Stimulated activated CD4-positive, alpha-beta T cell treated with anti-CD3 and anti-CD28 coated beads, Interleukin-4, amount 100 ng/mL, for 1 hour (primary cell): Measurements from ENCODE around the gene OR5H15.
"Not testable (repeated sequence)": the region's sequence is repeated elsewhere in the genome, so short reads cannot be mapped to it uniquely, and the experiment has no call there.

ENCODE experiments used
- DNase-seq: peaks from one replicate; pipeline ENCODE4 v3.0.0-alpha.2; 2020

The OR5H15 gene

GRCh38 chr3:98166396-98166795, at the start of gene OR5H15:
Gene OR5H15 (plus strand): TSS chr3:98166696. CDS start chr3:98168700, 2,004 bp downstream.
- DNase-seq, result no peak

DNA sequence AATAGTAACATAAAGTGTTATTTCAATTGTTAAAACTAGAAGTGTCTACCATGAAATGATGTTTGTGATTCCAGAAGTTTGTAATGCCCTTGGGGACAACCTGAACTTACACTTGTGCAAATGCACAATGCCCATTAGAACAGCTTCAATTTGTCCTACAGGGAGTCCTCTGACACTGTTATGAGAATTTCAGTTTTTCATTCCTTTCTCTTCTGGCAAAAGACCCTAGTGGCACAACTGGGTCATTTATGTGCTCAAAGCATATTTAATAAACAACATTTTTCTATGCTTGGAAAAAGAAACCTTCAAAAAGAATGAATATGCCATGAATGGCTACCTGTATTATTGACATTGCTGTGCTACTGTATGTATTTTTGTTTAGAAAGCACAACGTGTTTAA, 36.1 kb upstream of the OR5H15 start, which contains the start of gene OR5H1:
Gene OR5H1, plus strand, starts transcription at position 301 of the 400 bp plus-strand sequence. CDS start 1,977 bp downstream, outside the sequence.
- no peak for DNase-seq

DNA sequence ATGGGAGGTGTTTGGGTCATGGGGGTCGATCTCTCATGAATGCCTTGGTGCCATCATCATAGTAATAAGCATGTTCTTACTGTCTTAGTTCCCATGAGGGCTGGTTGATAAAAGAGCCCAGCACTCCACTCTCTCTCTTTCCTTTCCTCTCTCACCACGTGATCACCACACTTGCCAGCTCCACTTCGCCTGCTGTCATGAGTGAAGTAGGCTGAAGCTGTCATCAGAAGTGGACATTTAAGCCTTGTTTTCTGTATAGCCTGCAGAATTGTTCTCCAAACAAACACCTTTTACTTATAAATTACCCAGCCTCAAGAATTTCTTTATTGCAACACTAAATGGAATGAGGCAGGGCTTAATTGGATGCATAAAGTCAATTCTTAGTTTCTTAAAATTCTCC, 29.9 kb upstream of the OR5H15 start:
- DNase-seq, result no peak

DNA sequence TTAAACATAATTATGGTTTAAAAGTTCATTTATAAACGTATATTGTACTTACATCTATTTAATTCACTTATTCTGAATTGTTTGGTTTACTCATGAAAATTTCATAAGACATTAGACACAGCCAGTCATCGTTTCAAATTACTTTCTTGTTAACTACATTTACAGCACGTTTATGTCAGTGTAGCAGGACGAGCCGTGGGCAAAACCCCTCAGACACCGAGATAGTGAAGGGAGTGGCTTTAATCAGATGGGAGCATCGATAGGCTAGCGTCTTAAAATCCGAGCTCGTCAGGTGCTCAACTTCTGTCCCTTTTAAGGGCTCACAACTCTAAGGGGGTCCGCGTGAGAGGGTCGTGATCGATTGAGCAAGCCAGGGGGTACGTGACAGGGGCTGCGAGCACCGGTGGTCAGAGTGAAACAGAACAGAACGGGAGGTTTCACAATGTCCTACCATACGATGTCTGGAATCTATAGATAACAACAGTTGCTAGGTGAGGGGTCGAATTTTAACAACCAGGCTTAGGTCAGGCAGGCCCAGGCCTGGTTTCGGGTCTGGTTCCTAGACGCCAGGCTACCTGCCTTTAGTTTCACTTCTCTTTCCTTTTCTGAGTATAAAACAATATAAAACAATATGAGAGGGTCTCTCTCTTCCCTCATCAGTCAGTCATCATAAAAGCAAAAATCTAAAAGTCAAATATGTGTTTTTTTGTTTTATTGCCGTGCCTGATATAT, 28.5 kb upstream of the OR5H15 start:
- not testable (repeated sequence) for DNase-seq

DNA sequence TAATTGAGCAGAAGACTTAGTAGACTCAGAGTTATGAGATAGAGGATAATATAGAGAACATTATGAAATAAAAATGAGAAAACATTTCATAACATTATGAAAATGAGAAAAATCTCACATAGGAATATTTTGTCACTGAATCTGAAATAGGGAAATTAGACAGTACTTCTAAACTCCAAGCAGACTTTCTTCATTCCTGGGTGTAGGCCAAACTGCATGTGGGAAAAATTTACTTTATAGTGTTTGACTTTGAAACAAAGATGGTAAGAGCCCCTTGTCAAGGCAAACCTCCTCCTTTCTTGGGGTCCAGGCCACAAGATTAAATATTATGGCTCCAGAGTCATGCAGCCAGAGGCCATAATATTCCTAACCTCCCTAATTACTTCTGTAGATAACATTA, 26.0 kb upstream of the OR5H15 start:
- no peak for DNase-seq

DNA sequence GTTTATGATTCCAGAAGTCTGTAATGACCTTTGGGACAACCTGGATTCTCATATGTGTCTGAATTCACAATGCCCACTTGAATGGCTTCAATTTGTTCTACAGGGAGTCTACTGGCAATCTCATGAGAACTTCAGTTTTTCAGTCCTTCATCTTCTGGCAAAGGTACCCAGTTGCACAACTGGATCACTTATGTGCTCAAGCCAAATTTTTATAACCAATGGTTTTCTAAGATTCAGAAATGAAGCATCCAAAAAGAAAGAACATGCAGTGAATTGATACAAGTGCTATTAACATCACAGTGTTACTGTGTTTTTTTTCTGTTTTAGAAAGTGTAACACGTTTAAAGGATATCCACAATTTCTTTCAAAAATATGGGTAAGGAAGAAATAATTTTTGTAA, 19.3 kb upstream of the OR5H15 start, which contains the start of gene OR5H14:
Gene OR5H14, plus strand, starts transcription at position 301 of the 400 bp plus-strand sequence. CDS start 1,907 bp downstream, outside the sequence.
- no peak for DNase-seq

DNA sequence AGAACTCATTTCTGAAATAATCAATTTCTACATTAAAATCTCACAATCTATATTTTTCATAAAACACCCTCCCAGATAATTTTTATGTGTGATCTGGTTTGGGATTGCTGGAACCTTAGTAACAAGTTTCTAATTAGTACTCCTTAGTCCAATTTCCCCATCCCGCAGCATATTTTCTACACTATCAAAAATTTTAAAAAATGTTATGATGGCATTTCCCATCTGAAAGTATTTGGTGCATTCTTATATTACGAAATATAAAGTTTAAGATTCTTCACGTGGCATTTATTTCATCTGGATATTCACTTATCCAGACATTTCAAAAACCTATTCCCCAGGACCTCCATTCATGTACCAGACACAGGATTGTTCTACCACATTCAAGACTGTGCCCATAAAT, 17.7 kb upstream of the OR5H15 start:
- no peak for DNase-seq

- DNase-seq, result not testable (repeated sequence)
These were observed 17.0 kb upstream of the OR5H15 start for GRCh38 chr3:98149456-98149855.

DNA sequence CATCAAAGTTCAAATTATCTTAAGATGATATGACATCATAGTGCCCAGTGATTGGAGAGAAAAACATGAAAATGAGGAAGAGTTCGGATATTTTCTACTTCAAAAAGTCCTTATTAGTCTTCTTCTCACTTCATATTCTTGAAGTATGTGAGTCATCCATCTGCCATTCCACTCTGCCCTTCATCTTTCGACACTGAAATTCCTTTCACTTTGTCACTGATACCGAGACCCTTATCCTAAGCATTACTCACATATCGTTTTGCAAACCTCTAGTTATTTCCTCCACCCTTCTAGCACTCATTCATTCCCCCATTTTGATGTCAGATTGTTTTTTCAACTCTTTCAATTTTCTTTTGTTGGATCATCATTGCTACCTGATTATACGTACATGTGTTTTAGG, 15.3 kb upstream of the OR5H15 start:
- no peak for DNase-seq

GRCh38 chr3:98171071-98171470, 4.6 kb downstream of the OR5H15 start:
- DNase-seq, result no peak

GRCh38 chr3:98172621-98173020, 6.1 kb downstream of the OR5H15 start:
- DNase-seq, result no peak

DNA sequence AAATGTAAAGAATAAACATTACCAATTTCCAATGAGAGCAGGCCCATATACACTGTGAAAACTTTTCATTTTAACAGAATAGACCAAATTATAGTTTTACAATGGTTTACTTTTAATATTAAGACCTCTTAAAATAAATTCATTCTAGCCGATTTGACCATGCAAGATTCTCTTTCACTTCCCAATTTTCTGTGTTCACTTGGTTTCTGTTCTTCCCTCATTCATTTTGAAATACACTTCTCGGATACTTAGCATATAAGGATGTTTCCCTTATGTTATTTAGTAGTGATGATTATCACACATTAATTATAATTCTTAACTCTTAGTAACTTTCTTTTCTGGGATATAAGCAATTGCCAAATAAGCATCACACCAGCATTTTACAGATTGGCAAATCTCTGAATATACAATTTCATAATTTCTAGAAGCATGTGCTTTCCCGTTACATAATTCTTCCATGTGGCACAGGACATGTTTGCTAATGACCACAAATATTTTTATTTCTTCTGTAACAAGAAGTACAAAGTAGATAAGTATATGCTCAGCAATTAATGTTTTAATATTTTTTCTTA, 13.9 kb downstream of the OR5H15 start:
- no peak for DNase-seq

DNA sequence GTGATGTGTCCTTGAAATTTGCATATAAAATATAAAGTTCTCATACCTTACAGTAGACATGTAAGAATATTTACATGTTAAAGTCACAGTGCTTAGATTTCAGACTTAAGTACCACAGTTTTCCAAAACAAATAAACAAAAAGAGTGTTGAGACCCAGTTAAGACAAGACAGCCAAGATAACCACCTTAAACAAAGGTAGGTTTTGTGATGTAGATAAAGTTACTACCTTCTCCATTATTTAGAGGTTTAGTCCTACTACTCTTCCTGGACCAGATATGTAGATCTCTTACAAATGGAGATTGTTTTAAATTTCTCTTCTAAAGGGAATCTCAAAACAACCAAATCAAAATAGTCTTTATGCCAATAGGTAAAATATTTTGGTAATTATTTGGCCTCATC, 15.7 kb downstream of the OR5H15 start:
- no peak for DNase-seq

DNA sequence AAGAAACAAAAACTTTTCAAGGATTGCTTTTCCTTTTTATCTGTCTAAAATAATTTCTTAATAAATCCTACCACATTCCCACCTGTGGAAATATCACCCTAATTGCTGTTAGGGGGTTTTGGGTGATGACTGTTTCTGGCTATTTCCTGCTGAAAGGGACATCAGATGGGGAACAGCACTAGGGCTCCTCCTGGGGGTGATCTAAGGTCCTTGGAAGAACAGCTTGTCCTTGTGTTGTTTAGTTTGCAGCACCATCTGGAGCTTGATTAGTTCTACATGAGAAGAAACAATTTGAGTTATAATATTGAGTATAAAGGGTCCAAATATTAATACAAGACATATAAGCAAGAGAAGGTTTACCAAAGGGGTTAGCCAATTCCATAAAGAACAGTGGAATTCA, 18.7 kb downstream of the OR5H15 start:
- DNase-seq, result no peak

DNA sequence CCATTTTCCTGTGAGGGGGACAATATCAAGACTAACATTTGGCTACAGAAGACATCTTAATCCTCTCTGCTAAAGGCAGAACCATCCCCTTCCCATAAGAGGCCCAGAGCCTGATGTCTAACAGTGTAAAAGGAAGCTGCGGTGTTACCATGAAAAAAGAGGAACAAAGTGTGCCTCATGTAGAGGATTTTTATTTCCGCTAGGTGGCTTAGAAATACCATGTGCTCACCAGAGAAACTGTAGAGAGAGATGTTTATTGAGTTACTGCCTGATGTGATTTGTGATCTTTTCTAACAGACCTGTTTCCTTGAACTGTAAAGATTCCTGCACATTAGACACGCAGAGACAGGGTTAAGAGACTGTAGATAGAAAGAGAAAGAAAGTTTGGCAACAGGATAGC, 22.0 kb downstream of the OR5H15 start:
- DNase-seq, result no peak

GRCh38 chr3:98190911-98191310, 24.4 kb downstream of the OR5H15 start:
- not testable (repeated sequence) for DNase-seq

- DNase-seq, result not testable (repeated sequence)
These were observed 29.8 kb downstream of the OR5H15 start for GRCh38 chr3:98196293-98196692.

DNA sequence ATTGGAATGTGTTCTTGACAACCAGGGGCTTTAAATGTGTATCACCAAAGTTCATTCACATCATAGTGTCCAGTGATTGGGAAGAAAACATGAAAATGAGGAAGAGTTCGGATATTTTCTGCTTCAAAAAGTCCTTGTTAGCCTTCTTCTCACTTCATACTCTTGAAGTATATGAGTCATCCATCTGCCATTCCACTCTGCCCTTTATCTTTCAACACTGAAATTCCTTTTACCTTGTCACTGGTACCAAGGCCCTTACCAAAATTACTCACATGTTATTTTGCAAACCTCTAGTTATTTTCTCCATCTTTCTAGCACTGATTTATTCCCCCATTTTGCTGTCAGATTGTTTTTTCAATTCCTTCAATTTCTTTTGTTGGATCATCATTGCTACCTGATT, 32.5 kb downstream of the OR5H15 start:
- no peak for DNase-seq

GRCh38 chr3:98209244-98209643, 42.7 kb downstream of the OR5H15 start:
- DNase-seq, result no peak

DNA sequence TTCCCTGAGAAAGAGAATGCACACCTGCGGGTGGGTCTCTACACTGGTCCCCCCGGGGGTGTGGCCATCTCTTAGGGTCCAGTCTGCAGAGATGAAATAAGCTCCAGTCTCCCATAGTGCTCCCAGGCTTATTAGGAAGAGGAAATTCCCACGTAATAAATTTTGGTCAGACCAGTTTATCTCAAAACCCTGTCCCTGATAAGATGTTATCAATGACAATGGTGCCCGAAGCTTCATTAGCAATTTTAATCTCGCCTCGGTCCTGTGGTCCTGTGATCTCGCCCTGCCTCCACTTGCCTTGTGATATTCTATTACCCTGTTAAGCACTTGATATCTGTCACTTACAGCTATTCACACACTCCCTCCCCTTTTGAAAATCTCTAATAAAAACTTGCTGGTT, 46.8 kb downstream of the OR5H15 start:
- DNase-seq, result no peak

- DNase-seq, result no peak
These were observed 48.6 kb downstream of the OR5H15 start for GRCh38 chr3:98215051-98215450.
